ENCODE data around the gene GINS3. TPM values are rescaled to one million over a fixed set of nuclear protein-coding genes. Genes with fewer than 3 reads are reported as not detected.
A peak's percentile ranks its signal among the peaks of the same experiment; 100 is the strongest.

Gene GINS3
- total and polyA plus RNA-seq, 12 donors: 7.6 to 25.2 (median 10.5) TPM

GRCh38 chr16:58451265-58451689, 59.0 kb downstream of the GINS3 start:
- no peaks in the 10 kb centered on the region for H3K9me3 ChIP-seq (replicated peaks in 1 of 3)
- 64 to 75% (median 73%) methylated on average over 2 to 3 of the region's 3 CpGs for WGBS, 4 donors
- H3K4me3 ChIP-seq: no peak overlapping the region
- intact Hi-C loops (cut with DNase I): no loop called here
- H3K27ac ChIP-seq: peak overlapping the region; percentile 60 to 88 (median 85)
- no peaks in the 10 kb centered on the region for H3K27me3 ChIP-seq
- H3K4me1 ChIP-seq (replicated peaks in 1 of 2): peaks cover 25 to 53% of the 10 kb centered on the region in 2 donors
- TF ChIP-seq CTCF (IDR thresholded peaks at IDR 0.05) (no peak), POLR2A (IDR thresholded peaks at IDR 0.05) (no peak)
- H3K36me3 ChIP-seq (replicated peaks in 1 of 2): no peaks in the 10 kb centered on the region
- peak in 1 of 7 donors; percentile 71 for DNase-seq

DNA sequence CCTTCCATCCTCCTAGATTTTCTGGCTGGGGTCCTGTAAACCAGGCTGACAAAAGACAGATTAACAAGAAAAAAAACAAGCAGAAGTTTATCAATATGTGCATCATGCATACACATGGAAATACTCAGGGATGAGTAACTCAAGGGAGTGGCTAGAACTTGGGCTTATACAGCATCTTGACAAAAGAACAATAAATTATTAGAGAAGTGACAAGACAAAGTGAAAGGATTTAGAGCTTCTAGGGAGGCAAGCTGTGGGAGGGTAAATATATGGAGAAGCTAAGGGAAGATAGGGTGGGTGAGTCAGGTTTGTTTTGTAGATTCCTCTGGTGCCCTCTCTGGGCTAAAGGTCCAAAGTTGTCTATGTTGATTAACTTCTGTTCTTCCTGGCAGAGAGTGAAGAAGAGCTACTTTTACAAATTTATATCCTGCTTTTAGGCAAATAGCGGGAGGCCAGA, 59.7 kb downstream of the GINS3 start:
- intact Hi-C loops (cut with DNase I): no loop called here
- peak overlapping the region; percentile 60 to 88 (median 85) for H3K27ac ChIP-seq
- 16 to 45% (median 38%) methylated on average over 1 of the region's 1 CpG for WGBS, 4 donors
- no peak overlapping the region for H3K4me3 ChIP-seq
- no peaks in the 10 kb centered on the region for H3K36me3 ChIP-seq (replicated peaks in 1 of 2)
- H3K27me3 ChIP-seq: no peaks in the 10 kb centered on the region
- H3K9me3 ChIP-seq (replicated peaks in 1 of 3): no peaks in the 10 kb centered on the region
- DNase-seq: peak in 2 of 7 donors; percentile 56 to 60
- TF ChIP-seq CTCF (IDR thresholded peaks at IDR 0.05) (peak in 1 of 6 experiments; percentile 2), POLR2A (IDR thresholded peaks at IDR 0.05) (no peak)
- peaks cover 25 to 59% of the 10 kb centered on the region in 2 donors for H3K4me1 ChIP-seq (replicated peaks in 1 of 2)

- intact Hi-C loops (cut with DNase I): no loop called here
- Histone ChIP-seq H3K27ac (peak overlapping the region in 4 of 5 donors; percentile 51 to 85 (median 74)), H3K9me3 (replicated peaks in 1 of 3) (no peaks in the 10 kb centered on the region), H3K36me3 (replicated peaks in 1 of 2) (no peaks in the 10 kb centered on the region), H3K4me3 (no peak overlapping the region), H3K27me3 (no peaks in the 10 kb centered on the region), H3K4me1 (replicated peaks in 1 of 2) (peaks cover 25 to 61% of the 10 kb centered on the region in 2 donors)
- 81 to 96% (median 85%) methylated on average over 2 to 3 of the region's 3 CpGs for WGBS, 4 donors
- no peak for TF ChIP-seq POLR2A (IDR thresholded peaks at IDR 0.05)
- no peak for DNase-seq
Measured at GRCh38 chr16:58452640-58453039, 60.4 kb downstream of the GINS3 start.

DNA sequence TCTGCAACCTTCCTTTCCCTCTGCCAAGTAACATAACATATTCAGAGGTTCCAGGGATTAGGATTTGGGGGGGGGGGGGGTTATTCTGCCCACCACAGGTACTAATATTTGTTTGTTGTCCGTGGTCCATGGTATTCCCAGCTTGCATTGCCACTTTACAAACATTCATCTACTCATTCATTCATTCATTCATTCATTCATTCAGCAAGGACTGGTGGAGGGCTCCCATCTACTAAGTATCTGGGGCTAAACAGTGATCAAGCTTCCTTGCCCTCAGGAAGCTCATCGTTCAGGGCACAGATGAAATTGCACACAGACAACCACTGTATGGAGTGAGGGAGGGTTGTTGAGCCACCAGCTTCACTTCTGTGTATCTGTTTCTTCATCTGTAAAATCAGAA, 61.9 kb downstream of the GINS3 start:
- Histone ChIP-seq H3K36me3 (replicated peaks in 1 of 2) (no peaks in the 10 kb centered on the region), H3K27me3 (no peaks in the 10 kb centered on the region), H3K4me3 (no peak overlapping the region), H3K4me1 (replicated peaks in 1 of 2) (peaks cover 23 to 63% of the 10 kb centered on the region in 2 donors), H3K9me3 (replicated peaks in 1 of 3) (no peaks in the 10 kb centered on the region), H3K27ac (no peak overlapping the region)
- 79 to 96% (median 90%) methylated on average over 2 of the region's 2 CpGs for WGBS, 4 donors
- intact Hi-C loops (cut with DNase I): no loop called here
- TF ChIP-seq POLR2A (IDR thresholded peaks at IDR 0.05) (no peak), CTCF (IDR thresholded peaks at IDR 0.05) (no peak)
- DNase-seq: no peak

DNA sequence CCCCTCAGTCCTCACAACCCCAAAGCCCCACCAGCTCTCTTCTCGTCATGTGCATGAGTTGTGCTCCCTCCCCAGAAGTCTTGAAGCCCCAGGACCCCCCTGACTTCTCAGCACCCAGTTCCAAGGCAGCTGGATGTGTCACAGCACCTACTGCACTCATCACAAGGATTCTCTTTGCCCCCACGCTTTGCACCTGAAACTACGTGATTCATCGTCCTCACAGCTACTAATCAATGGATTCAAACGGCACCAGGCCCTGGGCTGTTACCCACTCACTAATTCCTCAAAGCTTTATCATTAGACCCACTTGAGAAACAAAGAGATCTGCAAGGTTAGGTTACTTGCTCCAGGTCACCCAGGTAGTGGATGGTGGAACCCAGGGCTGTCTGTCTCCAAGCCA, 62.6 kb downstream of the GINS3 start:
- no peak overlapping the region for H3K4me3 ChIP-seq

More for the DNA sequence above, 62.6 kb downstream of the GINS3 start:
- Histone ChIP-seq H3K27me3 (no peaks in the 10 kb centered on the region), H3K36me3 (replicated peaks in 1 of 2) (no peaks in the 10 kb centered on the region), H3K4me1 (replicated peaks in 1 of 2) (peaks cover 21 to 61% of the 10 kb centered on the region in 2 donors), H3K9me3 (replicated peaks in 1 of 3) (no peaks in the 10 kb centered on the region), H3K27ac (peak overlapping the region in 1 of 5 donors; percentile 71)
- TF ChIP-seq POLR2A (IDR thresholded peaks at IDR 0.05): no peak
- no peak for TF ChIP-seq CTCF (IDR thresholded peaks at IDR 0.05)
- WGBS, 4 donors: 89 to 93% (median 91%) methylated on average over 5 of the region's 5 CpGs
- DNase-seq: no peak
- intact Hi-C loops (cut with DNase I): no loop called here

Data from adrenal gland (tissue), 12 donors.